ENCODE data around the gene USP25. TPM values are rescaled to one million over a fixed set of nuclear protein-coding genes. Genes with fewer than 3 reads are reported as not detected.

USP25 gene
- total RNA-seq, 4 donors from 2014 or later, result 42.4 to 67.4 (median 49.8) TPM

- H3K27ac ChIP-seq, result no peak overlapping the region
- no peaks in the 10 kb centered on the region for H3K9me3 ChIP-seq
- no peak for TF ChIP-seq POLR2A (IDR thresholded peaks at IDR 0.05)
- TF ChIP-seq, protein P1, sequence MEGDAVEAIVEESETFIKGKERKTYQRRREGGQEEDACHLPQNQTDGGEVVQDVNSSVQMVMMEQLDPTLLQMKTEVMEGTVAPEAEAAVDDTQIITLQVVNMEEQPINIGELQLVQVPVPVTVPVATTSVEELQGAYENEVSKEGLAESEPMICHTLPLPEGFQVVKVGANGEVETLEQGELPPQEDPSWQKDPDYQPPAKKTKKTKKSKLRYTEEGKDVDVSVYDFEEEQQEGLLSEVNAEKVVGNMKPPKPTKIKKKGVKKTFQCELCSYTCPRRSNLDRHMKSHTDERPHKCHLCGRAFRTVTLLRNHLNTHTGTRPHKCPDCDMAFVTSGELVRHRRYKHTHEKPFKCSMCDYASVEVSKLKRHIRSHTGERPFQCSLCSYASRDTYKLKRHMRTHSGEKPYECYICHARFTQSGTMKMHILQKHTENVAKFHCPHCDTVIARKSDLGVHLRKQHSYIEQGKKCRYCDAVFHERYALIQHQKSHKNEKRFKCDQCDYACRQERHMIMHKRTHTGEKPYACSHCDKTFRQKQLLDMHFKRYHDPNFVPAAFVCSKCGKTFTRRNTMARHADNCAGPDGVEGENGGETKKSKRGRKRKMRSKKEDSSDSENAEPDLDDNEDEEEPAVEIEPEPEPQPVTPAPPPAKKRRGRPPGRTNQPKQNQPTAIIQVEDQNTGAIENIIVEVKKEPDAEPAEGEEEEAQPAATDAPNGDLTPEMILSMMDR (IDR thresholded peaks at IDR 0.05), result no peak
- DNase-seq, result no peak
- WGBS, 2 donors, result 89 to 95% methylated on average over 3 of the region's 3 CpGs
- no peaks in the 10 kb centered on the region for H3K27me3 ChIP-seq
- H3K36me3 ChIP-seq, result peaks cover 14 to 17% of the 10 kb centered on the region in 2 donors
- intact Hi-C loops (cut with DNase I), result no loop called here
- H3K4me1 ChIP-seq, result no peaks in the 10 kb centered on the region
- H3K4me3 ChIP-seq (replicated peaks in 1 of 3), result no peak overlapping the region
Measured at GRCh38 chr21:15875286-15875685, 145.5 kb downstream of the USP25 start.

DNA sequence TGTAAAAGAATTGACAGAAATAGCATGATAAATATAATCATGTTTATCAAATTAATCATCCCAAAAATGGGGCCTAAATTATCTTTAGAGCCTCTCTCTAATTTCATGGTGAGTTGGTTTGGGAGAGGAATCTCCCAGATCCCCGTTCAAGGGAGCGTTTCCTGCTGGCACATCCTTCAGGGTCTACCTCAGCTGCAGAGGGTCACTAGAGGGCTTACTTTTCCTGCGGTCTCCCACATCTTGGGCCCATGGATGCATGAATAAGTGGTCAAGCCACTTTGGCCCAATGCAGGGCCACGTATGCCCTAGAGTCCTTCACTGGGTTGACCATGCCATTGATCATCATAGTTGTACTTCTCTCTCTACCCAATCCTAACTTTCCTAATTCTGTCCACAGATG, 164.1 kb downstream of the USP25 start:
- no peaks in the 10 kb centered on the region for H3K9me3 ChIP-seq
- no peak for TF ChIP-seq POLR2A (IDR thresholded peaks at IDR 0.05)
- TF ChIP-seq, protein P1 (IDR thresholded peaks at IDR 0.05), result no peak
- peaks cover 2 to 10% of the 10 kb centered on the region in 2 donors for H3K4me1 ChIP-seq
- H3K36me3 ChIP-seq, result no peaks in the 10 kb centered on the region
- intact Hi-C loops (cut with DNase I), result no loop called here
- no peak for DNase-seq
- H3K27ac ChIP-seq, result no peak overlapping the region
- H3K27me3 ChIP-seq, result no peaks in the 10 kb centered on the region
- WGBS, 2 donors, result 35 to 39% methylated on average over 4 of the region's 4 CpGs
- H3K4me3 ChIP-seq (replicated peaks in 1 of 3), result no peak overlapping the region

DNA sequence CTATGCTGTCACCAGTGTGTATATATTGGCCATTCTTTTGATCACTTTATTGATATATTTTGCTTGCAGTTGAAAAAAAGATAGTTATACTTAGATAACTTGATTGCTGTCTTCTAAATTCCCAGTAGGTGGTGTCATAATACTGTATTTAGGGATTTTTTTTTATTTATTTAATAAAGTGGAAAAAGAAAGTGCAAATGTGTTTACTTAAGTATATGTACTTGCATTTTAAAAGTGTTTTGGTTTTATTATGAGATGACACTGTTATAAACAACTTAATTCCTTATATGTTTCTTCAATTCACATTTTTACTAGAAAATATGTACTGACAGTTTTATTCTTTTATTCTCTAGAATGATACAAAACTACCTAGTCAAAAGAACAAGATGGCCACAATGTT, 164.8 kb downstream of the USP25 start:
- intact Hi-C loops (cut with DNase I), result no loop called here
- no peak for TF ChIP-seq POLR2A (IDR thresholded peaks at IDR 0.05)
- TF ChIP-seq, protein P1 (IDR thresholded peaks at IDR 0.05), result peak in 3 of 6 experiments; percentile 53 to 75 (median 56)
- no peaks in the 10 kb centered on the region for H3K27me3 ChIP-seq

DNA sequence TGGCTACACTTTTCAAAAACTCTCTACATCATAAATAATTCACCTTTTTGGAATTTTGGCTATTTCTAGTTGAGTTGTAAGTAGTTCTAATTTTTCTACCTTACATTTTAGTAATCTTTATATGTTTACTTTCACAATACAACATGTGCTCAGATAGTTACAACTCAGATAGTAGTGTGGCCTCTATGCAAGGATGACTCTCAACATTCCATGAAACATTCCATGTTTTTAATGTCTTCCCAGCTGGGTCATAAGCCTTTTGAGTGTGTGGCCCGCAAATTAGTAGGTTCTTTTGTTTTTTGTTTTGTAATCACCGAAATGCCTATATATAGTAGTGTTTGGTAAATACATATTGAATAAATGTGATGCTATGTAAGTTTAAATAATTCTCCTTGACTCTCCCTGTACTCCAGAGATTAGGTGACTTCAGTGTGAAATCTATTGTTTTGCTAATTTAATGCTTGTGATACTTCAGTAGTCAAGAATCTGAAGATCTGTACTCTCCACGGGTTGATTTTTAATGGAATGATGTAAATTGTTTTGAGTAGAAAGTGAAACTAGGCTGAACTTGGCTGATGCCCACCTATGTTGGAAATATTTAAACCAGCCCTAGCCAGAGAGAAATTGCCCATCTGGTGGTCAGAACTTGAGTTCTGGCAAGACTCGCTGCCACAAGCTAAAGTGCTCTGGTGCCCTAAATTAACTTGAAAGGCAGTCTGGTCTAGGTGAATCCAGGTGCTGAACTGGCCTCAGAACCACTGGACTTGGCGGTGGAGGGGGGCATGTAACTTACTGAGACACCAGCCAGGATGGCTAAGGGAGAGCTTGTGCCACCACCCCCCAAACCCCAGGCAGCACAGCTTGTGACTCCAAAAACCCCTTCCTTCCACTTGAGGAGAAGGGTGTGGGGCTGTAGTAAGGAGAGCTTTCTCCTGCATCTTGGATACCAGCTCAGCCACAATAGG, 165.6 kb downstream of the USP25 start:
- intact Hi-C loops (cut with DNase I), result no loop called here
- TF ChIP-seq, protein P1 (IDR thresholded peaks at IDR 0.05), result no peak
- TF ChIP-seq POLR2A (IDR thresholded peaks at IDR 0.05), result no peak
- no peaks in the 10 kb centered on the region for H3K9me3 ChIP-seq
- no peaks in the 10 kb centered on the region for H3K27me3 ChIP-seq
- H3K27ac ChIP-seq, result peak overlapping the region in 2 of 3 donors; percentile 10 to 19
- H3K4me1 ChIP-seq, result peaks cover 2 to 10% of the 10 kb centered on the region in 2 donors
- 61 to 73% methylated on average over 5 of the region's 5 CpGs for WGBS, 2 donors
- no peaks in the 10 kb centered on the region for H3K36me3 ChIP-seq
- no peak overlapping the region for H3K4me3 ChIP-seq (replicated peaks in 1 of 3)
- DNase-seq, result peak; percentile 23 to 32

More for the DNA sequence above, 164.8 kb downstream of the USP25 start:
- Histone ChIP-seq H3K9me3 (no peaks in the 10 kb centered on the region), H3K27ac (no peak overlapping the region), H3K4me3 (replicated peaks in 1 of 3) (no peak overlapping the region), H3K4me1 (peaks cover 2 to 10% of the 10 kb centered on the region in 2 donors), H3K36me3 (no peaks in the 10 kb centered on the region)
- no peak for DNase-seq

- no peak for TF ChIP-seq POLR2A (IDR thresholded peaks at IDR 0.05)
- TF ChIP-seq, protein P1 (IDR thresholded peaks at IDR 0.05), result no peak
- H3K4me3 ChIP-seq (replicated peaks in 1 of 3), result no peak overlapping the region
- WGBS, 2 donors, result 89 to 98% methylated on average over 4 of the region's 4 CpGs
- H3K9me3 ChIP-seq, result peaks cover 5% of the 10 kb centered on the region
- no peak for DNase-seq
- H3K36me3 ChIP-seq, result no peaks in the 10 kb centered on the region
- H3K27ac ChIP-seq, result no peak overlapping the region
- intact Hi-C loops (cut with DNase I), result no loop called here
- no peaks in the 10 kb centered on the region for H3K27me3 ChIP-seq
- peaks cover 2 to 10% of the 10 kb centered on the region in 2 donors for H3K4me1 ChIP-seq
Measured at GRCh38 chr21:15896501-15896900, 166.7 kb downstream of the USP25 start.
